ENCODE measurements around the gene AK6. TPM values are rescaled to one million over a fixed set of nuclear protein-coding genes. Genes with fewer than 3 reads are reported as not detected.

AK6 gene
- total and polyA plus RNA-seq, 9 of the 15 experiments (the other 6 are each of a cell fraction or from before 2014, with no cell fraction given), result 84.6 to 669 (median 143) TPM

- TF ChIP-seq CHAMP1 (IDR thresholded peaks at IDR 0.05), result peak; percentile 43; the same call in 1 of the 2 replicates
- TF ChIP-seq SAP30 (IDR thresholded peaks at IDR 0.05; ENCODE audit: borderline replicate concordance, insufficient read depth, low read depth, low read length, poor library complexity, severe bottlenecking), result peak; percentile 13
- TF ChIP-seq E2F6 (IDR thresholded peaks at IDR 0.05; ENCODE audit: borderline replicate concordance in 1 of 2, extremely low read depth in 1 of 2, insufficient read depth in 1 of 2, insufficient read length in 1 of 2, low read depth in 1 of 2, low read length in 1 of 2, poor library complexity in 1 of 2, severe bottlenecking in 1 of 2), result peak in 1 of 2 experiments; percentile 59
- TF ChIP-seq MYC (IDR thresholded peaks at IDR 0.05; ENCODE audit: low read depth, low read length), result peak; percentile 45; the same call in 1 of the 2 replicates
- TF ChIP-seq MYC (CRISPR knock-in tag; IDR thresholded peaks at IDR 0.05; ENCODE audit: borderline replicate concordance, low read depth), result no peak
- peak in 1 of 2 experiments; percentile 31; a peak in 2 of 4 replicates for TF ChIP-seq RAD21 (CRISPR knock-in tag; conservative IDR thresholded peaks at IDR 0.05 in 1 of 2, IDR thresholded peaks at IDR 0.05 in 1 of 2)
- TF ChIP-seq, protein P1, sequence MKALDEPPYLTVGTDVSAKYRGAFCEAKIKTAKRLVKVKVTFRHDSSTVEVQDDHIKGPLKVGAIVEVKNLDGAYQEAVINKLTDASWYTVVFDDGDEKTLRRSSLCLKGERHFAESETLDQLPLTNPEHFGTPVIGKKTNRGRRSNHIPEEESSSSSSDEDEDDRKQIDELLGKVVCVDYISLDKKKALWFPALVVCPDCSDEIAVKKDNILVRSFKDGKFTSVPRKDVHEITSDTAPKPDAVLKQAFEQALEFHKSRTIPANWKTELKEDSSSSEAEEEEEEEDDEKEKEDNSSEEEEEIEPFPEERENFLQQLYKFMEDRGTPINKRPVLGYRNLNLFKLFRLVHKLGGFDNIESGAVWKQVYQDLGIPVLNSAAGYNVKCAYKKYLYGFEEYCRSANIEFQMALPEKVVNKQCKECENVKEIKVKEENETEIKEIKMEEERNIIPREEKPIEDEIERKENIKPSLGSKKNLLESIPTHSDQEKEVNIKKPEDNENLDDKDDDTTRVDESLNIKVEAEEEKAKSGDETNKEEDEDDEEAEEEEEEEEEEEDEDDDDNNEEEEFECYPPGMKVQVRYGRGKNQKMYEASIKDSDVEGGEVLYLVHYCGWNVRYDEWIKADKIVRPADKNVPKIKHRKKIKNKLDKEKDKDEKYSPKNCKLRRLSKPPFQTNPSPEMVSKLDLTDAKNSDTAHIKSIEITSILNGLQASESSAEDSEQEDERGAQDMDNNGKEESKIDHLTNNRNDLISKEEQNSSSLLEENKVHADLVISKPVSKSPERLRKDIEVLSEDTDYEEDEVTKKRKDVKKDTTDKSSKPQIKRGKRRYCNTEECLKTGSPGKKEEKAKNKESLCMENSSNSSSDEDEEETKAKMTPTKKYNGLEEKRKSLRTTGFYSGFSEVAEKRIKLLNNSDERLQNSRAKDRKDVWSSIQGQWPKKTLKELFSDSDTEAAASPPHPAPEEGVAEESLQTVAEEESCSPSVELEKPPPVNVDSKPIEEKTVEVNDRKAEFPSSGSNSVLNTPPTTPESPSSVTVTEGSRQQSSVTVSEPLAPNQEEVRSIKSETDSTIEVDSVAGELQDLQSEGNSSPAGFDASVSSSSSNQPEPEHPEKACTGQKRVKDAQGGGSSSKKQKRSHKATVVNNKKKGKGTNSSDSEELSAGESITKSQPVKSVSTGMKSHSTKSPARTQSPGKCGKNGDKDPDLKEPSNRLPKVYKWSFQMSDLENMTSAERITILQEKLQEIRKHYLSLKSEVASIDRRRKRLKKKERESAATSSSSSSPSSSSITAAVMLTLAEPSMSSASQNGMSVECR (CRISPR knock-in tag; IDR thresholded peaks at IDR 0.05), result 0 out of 2 replicates have a peak, but pooled peaks have one; percentile 49
- 0 out of 2 replicates have a peak, but pooled peaks have one; percentile 7 for TF ChIP-seq CEBPG (CRISPR knock-in tag; IDR thresholded peaks at IDR 0.05)
- TF ChIP-seq CEBPG (tag; conservative IDR thresholded peaks at IDR 0.05 in 1 of 2, IDR thresholded peaks at IDR 0.05 in 1 of 2), result no peak
- no peak for TF ChIP-seq ZNF146 (CRISPR knock-in tag; IDR thresholded peaks at IDR 0.05; ENCODE audit: unreplicated experiment)
These were observed 1.5 kb downstream of the AK6 start (continued) for GRCh38 chr5:69367697-69368279.

Data from K562 (cell line).